IMR-90 (cell line): ENCODE measurements around the gene JCAD.
"Not testable (repeated sequence)": the region's sequence is repeated elsewhere in the genome, so short reads cannot be mapped to it uniquely, and the experiment has no call there.

Source experiments
- CHD1 ChIP-seq: IDR thresholded peaks from 2 replicates; pipeline ENCODE4 v1.6.1; 2012; ENCODE audit warnings: low read depth, low read length, improper control_type of control experiment
- CTCF ChIP-seq: conservative IDR thresholded peaks from 2 replicates; pipeline ENCODE4 v1.5.1; 2012; ENCODE audit warnings: mild to moderate bottlenecking, low read depth, low read length, improper control_type of control experiment
- FOS ChIP-seq: fragments of 150-350 bp; IDR thresholded peaks from 2 replicates; pipeline ENCODE4 v1.6.1; 2016; ENCODE audit warnings: low read depth, low read length
- MAZ ChIP-seq: IDR thresholded peaks from 2 replicates; pipeline ENCODE4 v1.6.1; 2012; ENCODE audit warnings: low read depth, mild to moderate bottlenecking, low read length, improper control_type of control experiment, moderate library complexity, borderline replicate concordance
- POLR2A ChIP-seq: IDR thresholded peaks from 2 replicates; pipeline ENCODE4 v1.6.1; 2012; ENCODE audit warnings: mild to moderate bottlenecking, low read depth, low read length
- RAD21 ChIP-seq: IDR thresholded peaks from 2 replicates; pipeline ENCODE4 v1.6.1; 2012; ENCODE audit warnings: low read length, improper control_type of control experiment
- RFX5 ChIP-seq: IDR thresholded peaks from 2 replicates; pipeline ENCODE4 v1.8.0; 2012; ENCODE audit warnings: low read depth, mild to moderate bottlenecking, low read length, moderate library complexity
- TF ChIP-seq, protein P1 (sequence below): fragments of 150-350 bp; IDR thresholded peaks from 2 replicates; pipeline ENCODE4 v1.6.1; 2017; ENCODE audit warnings: mild to moderate bottlenecking, antibody characterized with exemption, low read length, low read depth
- TF ChIP-seq, protein P2 (sequence below): fragments of 150-350 bp; IDR thresholded peaks from 2 replicates; pipeline ENCODE4 v1.6.1; 2016; ENCODE audit warnings: low read depth, mild to moderate bottlenecking, low read length, moderate library complexity, borderline replicate concordance

DNA sequence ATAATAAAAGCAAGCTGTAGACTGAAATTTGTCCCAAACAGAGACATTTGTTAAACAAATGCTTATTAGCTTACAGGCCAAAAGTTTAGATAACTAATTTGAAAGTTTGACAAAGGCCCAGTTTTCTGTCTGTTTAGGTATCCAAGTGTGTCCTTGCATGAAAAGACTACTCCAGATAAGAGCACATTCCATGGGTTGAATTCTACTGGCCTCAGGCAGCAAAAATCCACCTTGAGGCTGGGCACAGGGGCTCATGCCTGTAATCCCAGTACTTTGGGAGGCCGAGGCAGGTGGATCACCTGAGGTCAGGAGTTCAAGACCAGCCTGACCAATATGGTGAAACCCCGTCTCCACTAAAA is 80.0 kb downstream of the JCAD start:
- TF ChIP-seq POLR2A, CTCF, MAZ, CHD1, RFX5, RAD21, FOS: not testable (repeated sequence)
- TF ChIP-seq, protein P1, sequence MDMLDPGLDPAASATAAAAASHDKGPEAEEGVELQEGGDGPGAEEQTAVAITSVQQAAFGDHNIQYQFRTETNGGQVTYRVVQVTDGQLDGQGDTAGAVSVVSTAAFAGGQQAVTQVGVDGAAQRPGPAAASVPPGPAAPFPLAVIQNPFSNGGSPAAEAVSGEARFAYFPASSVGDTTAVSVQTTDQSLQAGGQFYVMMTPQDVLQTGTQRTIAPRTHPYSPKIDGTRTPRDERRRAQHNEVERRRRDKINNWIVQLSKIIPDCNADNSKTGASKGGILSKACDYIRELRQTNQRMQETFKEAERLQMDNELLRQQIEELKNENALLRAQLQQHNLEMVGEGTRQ = not testable (repeated sequence)
- TF ChIP-seq, protein P2, sequence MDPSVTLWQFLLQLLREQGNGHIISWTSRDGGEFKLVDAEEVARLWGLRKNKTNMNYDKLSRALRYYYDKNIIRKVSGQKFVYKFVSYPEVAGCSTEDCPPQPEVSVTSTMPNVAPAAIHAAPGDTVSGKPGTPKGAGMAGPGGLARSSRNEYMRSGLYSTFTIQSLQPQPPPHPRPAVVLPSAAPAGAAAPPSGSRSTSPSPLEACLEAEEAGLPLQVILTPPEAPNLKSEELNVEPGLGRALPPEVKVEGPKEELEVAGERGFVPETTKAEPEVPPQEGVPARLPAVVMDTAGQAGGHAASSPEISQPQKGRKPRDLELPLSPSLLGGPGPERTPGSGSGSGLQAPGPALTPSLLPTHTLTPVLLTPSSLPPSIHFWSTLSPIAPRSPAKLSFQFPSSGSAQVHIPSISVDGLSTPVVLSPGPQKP = not testable (repeated sequence)
